ENCODE results near the gene TSHZ3. TPM values are rescaled to one million over a fixed set of nuclear protein-coding genes. Genes with fewer than 3 reads are reported as not detected.

The TSHZ3 gene
- total and polyA plus RNA-seq, 2 of the 8 experiments (the other 6 are each of a cell fraction or from before 2014, with no cell fraction given): 3.1 to 12.3 TPM

- Histone ChIP-seq H3K23ac (ENCODE audit: insufficient read length) (no peak overlapping the region), H3K36me3 (ENCODE audit: control insufficient read depth in 2 of 4, insufficient read depth in 4 of 4, low read length in 3 of 4) (no peaks in the 10 kb centered on the region; a peak in 1 of 8 replicates), H4K20me1 (replicated peaks in 1 of 2; ENCODE audit: control insufficient read depth in 1 of 2, insufficient read depth in 2 of 2, low read length in 2 of 2) (no peaks in the 10 kb centered on the region), H3K9ac (replicated peaks in 1 of 4; ENCODE audit: extremely low read depth in 1 of 4, low read depth in 3 of 4, low read length in 3 of 4) (no peak overlapping the region), H2BK120ac (replicated peaks; ENCODE audit: low read depth, low read length) (no peak overlapping the region), H2BK20ac (ENCODE audit: low read length) (no peak overlapping the region), H4K91ac (replicated peaks; ENCODE audit: insufficient read length, low read length) (no peak overlapping the region), H3K4me2 (ENCODE audit: insufficient read depth in 1 of 2, low read depth in 2 of 2, low read length in 2 of 2) (no peak overlapping the region), H4K8ac (ENCODE audit: extremely low read depth, insufficient read depth, low read length) (peak overlapping the region; percentile 7; the same call in 1 of the 2 replicates), H3K18ac (ENCODE audit: extremely low read depth, low read length) (no peak overlapping the region), H3K27me3 (replicated peaks in 1 of 4; ENCODE audit: control insufficient read depth in 3 of 4, extremely low read depth in 1 of 4, insufficient read depth in 3 of 4, low read length in 3 of 4) (no peaks in the 10 kb centered on the region), H4K5ac (ENCODE audit: insufficient read length, low read depth, low read length) (no peak overlapping the region), H3K4me3 (ENCODE audit: extremely low read depth in 1 of 4, insufficient read depth in 2 of 4, low read depth in 3 of 4, low read length in 4 of 4) (no peak overlapping the region), H2BK15ac (ENCODE audit: low read length) (0 out of 2 replicates have a peak overlapping the region, but pooled peaks have one; percentile 53), H3K56ac (replicated peaks; ENCODE audit: insufficient read length, low read depth, low read length) (no peak overlapping the region), H2AK5ac (ENCODE audit: low read depth, low read length) (no peak overlapping the region), H3K79me2 (ENCODE audit: control insufficient read depth in 1 of 2, insufficient read depth in 2 of 2, low read length in 2 of 2) (peaks cover 0 to 86% of the 10 kb centered on the region in 2 experiments; a peak in 2 of 4 replicates), H3K27ac (ENCODE audit: low read depth, low read length) (no peak overlapping the region), H3K23me2 (ENCODE audit: low read depth, low read length) (no peaks in the 10 kb centered on the region), H2BK12ac (ENCODE audit: low read depth, low read length) (no peak overlapping the region), H3K14ac (ENCODE audit: insufficient read length) (no peak overlapping the region), H3K79me1 (ENCODE audit: low read depth, low read length) (peaks cover 7% of the 10 kb centered on the region; the same call in 1 of the 2 replicates), H3K9me3 (ENCODE audit: insufficient read depth in 2 of 2, low read depth in 1 of 2, low read length in 1 of 2) (no peaks in the 10 kb centered on the region), H3K4me1 (replicated peaks in 1 of 4; ENCODE audit: control insufficient read depth in 3 of 4, insufficient read depth in 4 of 4, low read length in 3 of 4) (peaks cover 0 to 14% (median 11%) of the 10 kb centered on the region in 4 experiments; a peak in 6 of 7 replicates), H2BK5ac (ENCODE audit: low read depth, low read length) (0 out of 2 replicates have a peak overlapping the region, but pooled peaks have one; percentile 76), H2AFZ (ENCODE audit: low read length) (no peak overlapping the region), H3K4ac (replicated peaks; ENCODE audit: insufficient read length, low read depth, low read length) (no peak overlapping the region)
- ChIA-PET CTCF (ENCODE audit: partially characterized antibody) (interaction anchor here (0.6 to 2.9 kb wide), 5 partner anchors 8 to 1010 kb away, joined by 3 to 9 read pairs (median 3); no protein-coding TSS in a partner anchor), POLR2A (ENCODE audit: partially characterized antibody) (interaction anchor here (0.8 to 0.9 kb wide), 3 partner anchors 9 to 13 kb away, joined by 3 to 4 read pairs (median 3); no protein-coding TSS in a partner anchor)
- FAIRE-seq: no peak
- DNase-seq (ENCODE audit: low read depth in 1 of 2, low spot score in 2 of 2): no peak
- TF ChIP-seq JUN (IDR thresholded peaks at IDR 0.05; ENCODE audit: low read depth, low read length) (no peak), SP1 (IDR thresholded peaks at IDR 0.05; ENCODE audit: low read depth, low read length) (no peak), ATF2 (IDR thresholded peaks at IDR 0.05; ENCODE audit: low read length) (no peak), BRCA1 (IDR thresholded peaks at IDR 0.05; ENCODE audit: low read depth, low read length) (no peak), MAX (IDR thresholded peaks at IDR 0.05) (no peak), CHD1 (IDR thresholded peaks at IDR 0.05; ENCODE audit: low read depth, low read length) (no peak), TBP (IDR thresholded peaks at IDR 0.05; ENCODE audit: low read depth, low read length) (no peak), SP4 (IDR thresholded peaks at IDR 0.05; ENCODE audit: low read length) (no peak), EZH2 (IDR thresholded peaks at IDR 0.05; ENCODE audit: low read depth, low read length, severe bottlenecking) (no peak), POU5F1 (IDR thresholded peaks at IDR 0.05; ENCODE audit: low read depth, low read length) (no peak), SUZ12 (IDR thresholded peaks at IDR 0.05; ENCODE audit: low read length) (no peak), ZNF274 (IDR thresholded peaks at IDR 0.05; ENCODE audit: borderline replicate concordance, extremely low read depth, low read length) (no peak)
- 90% methylated on average over 10 of the region's 10 CpGs; no CpG with 5 or more reads in 1 of the 2 experiments for WGBS, 2 experiments (ENCODE audit: extremely low coverage in 1 of 2, insufficient coverage in 1 of 2, insufficient read length in 1 of 2, insufficient replicate concordance in 2 of 2, low coverage in 1 of 2, low lambda C conversion rate in 2 of 2, missing lambda C conversion rate in 1 of 2)
Observed at GRCh38 chr19:31330237-31330636, 19.0 kb downstream of the TSHZ3 start.
